OCI-LY1 (cell line): ENCODE measurements around the gene VGLL4.
A peak's percentile ranks its signal among the peaks of the same experiment; 100 is the strongest.
"Not testable (repeated sequence)": the region's sequence is repeated elsewhere in the genome, so short reads cannot be mapped to it uniquely, and the experiment has no call there.

Experiments used
- H2AFZ ChIP-seq: fragments of 200-600 bp; sonication (generic), shearing (Covaris generic); 2 replicates; pipeline ENCODE4 v1.6.0; 2014; ENCODE audit warnings: antibody characterized with exemption, mild to moderate bottlenecking, low read length
- H3F3A ChIP-seq: fragments of 200-600 bp; sonication (generic), shearing (Covaris generic); 2 replicates; pipeline ENCODE4 v1.6.0; 2014; ENCODE audit warnings: mild to moderate bottlenecking, antibody characterized with exemption, low read length, moderate library complexity; ENCODE audit not compliant: insufficient read depth
- H3K27ac ChIP-seq: fragments of 200-600 bp; sonication (generic); 2 replicates; pipeline ENCODE4 v1.5.1; 2014; ENCODE audit warnings: low read length, mixed run types, mild to moderate bottlenecking, low read depth; ENCODE audit not compliant: poor library complexity, severe bottlenecking
- H3K27me3 ChIP-seq: fragments of 200-600 bp; sonication (generic); 2 replicates; pipeline ENCODE4 v1.6.0; 2014; ENCODE audit warnings: antibody characterized with exemption, mild to moderate bottlenecking, low read length, moderate library complexity; ENCODE audit not compliant: insufficient read depth
- H3K36me3 ChIP-seq: fragments of 200-600 bp; sonication (generic); 2 replicates; pipeline ENCODE4 v1.6.1; 2014; ENCODE audit warnings: mild to moderate bottlenecking, antibody characterized with exemption, low read length, moderate library complexity, mixed read lengths; ENCODE audit not compliant: insufficient read depth
- H3K4me1 ChIP-seq: fragments of 200-600 bp; sonication (generic); 2 replicates; pipeline ENCODE4 v1.5.1; 2014; ENCODE audit warnings: mild to moderate bottlenecking, low read length, moderate library complexity; ENCODE audit not compliant: insufficient read depth, severe bottlenecking
- H3K4me2 ChIP-seq: fragments of 200-600 bp; sonication (generic), shearing (Covaris generic); 2 replicates; pipeline ENCODE4 v1.6.1; 2014; ENCODE audit warnings: low read length
- H3K4me3 ChIP-seq: fragments of 200-600 bp; sonication (generic); 2 replicates; pipeline ENCODE4 v1.5.1; 2014; ENCODE audit warnings: low read length, low read depth, mild to moderate bottlenecking, mixed read lengths; ENCODE audit not compliant: poor library complexity, severe bottlenecking
- H3K79me2 ChIP-seq: fragments of 200-600 bp; shearing (Covaris generic); 2 replicates; pipeline ENCODE4 v1.6.1; 2016; ENCODE audit warnings: mixed run types, low read length, mixed read lengths; ENCODE audit not compliant: insufficient read depth
- H3K9ac ChIP-seq: fragments of 200-600 bp; sonication (generic), shearing (Covaris generic); 2 replicates; pipeline ENCODE4 v1.6.1; 2014; ENCODE audit warnings: mild to moderate bottlenecking, low read length, mixed read lengths
- H3K9me2 ChIP-seq: fragments of 200-600 bp; sonication (generic), shearing (Covaris generic); 2 replicates; pipeline ENCODE4 v1.6.1; 2014; ENCODE audit warnings: low read depth, mild to moderate bottlenecking, low read length, mixed read lengths
- H3K9me3 ChIP-seq: fragments of 200-600 bp; shearing (Covaris generic); 2 replicates; pipeline ENCODE4 v1.6.1; 2014; ENCODE audit warnings: low read length, mixed read lengths
- H4K20me1 ChIP-seq: fragments of 200-600 bp; sonication (generic), shearing (Covaris generic); 2 replicates; pipeline ENCODE4 v1.6.0; 2016; ENCODE audit warnings: mild to moderate bottlenecking, low read length; ENCODE audit not compliant: insufficient read depth
- CTCF ChIP-seq: fragments of 200-600 bp; sonication (generic), shearing (Covaris generic); IDR thresholded peaks from 2 replicates; pipeline ENCODE4 v1.5.1; 2017; ENCODE audit warnings: mild to moderate bottlenecking, antibody characterized with exemption, low read length, moderate library complexity, mixed read lengths
- EZH2 ChIP-seq: fragments of 200-600 bp; sonication (generic), shearing (Covaris generic); IDR thresholded peaks from 2 replicates; pipeline ENCODE4 v1.8.0; 2017; ENCODE audit warnings: borderline replicate concordance, mixed run types, mild to moderate bottlenecking, antibody characterized with exemption, low read length, moderate library complexity, mixed read lengths

VGLL4 gene

GRCh38 chr3:11576453-11576852, 67.3 kb downstream of the VGLL4 start:
- Histone ChIP-seq H3K36me3 (peaks cover 47% of the 10 kb centered on the region), H3K27me3 (no peaks in the 10 kb centered on the region), H3K9me3 (no peaks in the 10 kb centered on the region), H3K27ac (peak overlapping the region; percentile 70), H3K4me2 (peak overlapping the region; percentile 31; the same call in 1 of the 2 replicates), H3K4me1 (peaks cover 38% of the 10 kb centered on the region), H3K9ac (peak overlapping the region; percentile 20; the same call in 1 of the 2 replicates), H2AFZ (no peak overlapping the region), H3F3A (no peaks in the 10 kb centered on the region), H3K79me2 (peaks cover 42% of the 10 kb centered on the region), H4K20me1 (no peaks in the 10 kb centered on the region), H3K9me2 (no peaks in the 10 kb centered on the region), H3K4me3 (no peak overlapping the region)
- TF ChIP-seq EZH2 (no peak), CTCF (no peak)

GRCh38 chr3:11575677-11576076, 68.0 kb downstream of the VGLL4 start:
- peak overlapping the region; percentile 31; the same call in 1 of the 2 replicates for H3K4me2 ChIP-seq
- no peaks in the 10 kb centered on the region for H3K9me3 ChIP-seq
- no peaks in the 10 kb centered on the region for H3K27me3 ChIP-seq
- peaks cover 45% of the 10 kb centered on the region for H3K36me3 ChIP-seq
- no peaks in the 10 kb centered on the region for H4K20me1 ChIP-seq
- H3K79me2 ChIP-seq: peaks cover 34% of the 10 kb centered on the region
- no peaks in the 10 kb centered on the region for H3K9me2 ChIP-seq
- H2AFZ ChIP-seq: no peak overlapping the region
- no peak overlapping the region for H3K4me3 ChIP-seq
- H3K27ac ChIP-seq: peak overlapping the region; percentile 70
- no peaks in the 10 kb centered on the region for H3F3A ChIP-seq
- no peak for TF ChIP-seq EZH2
- TF ChIP-seq CTCF: no peak
- H3K4me1 ChIP-seq: peaks cover 30% of the 10 kb centered on the region
- H3K9ac ChIP-seq: no peak overlapping the region

- H3F3A ChIP-seq: no peaks in the 10 kb centered on the region
- H3K9me3 ChIP-seq: no peaks in the 10 kb centered on the region
- no peaks in the 10 kb centered on the region for H3K27me3 ChIP-seq
- peaks cover 39% of the 10 kb centered on the region for H3K36me3 ChIP-seq
- no peak overlapping the region for H3K4me3 ChIP-seq
- H4K20me1 ChIP-seq: no peaks in the 10 kb centered on the region
- H3K79me2 ChIP-seq: peaks cover 28% of the 10 kb centered on the region
- H3K27ac ChIP-seq: no peak overlapping the region
- no peak overlapping the region for H3K9ac ChIP-seq
- H3K4me2 ChIP-seq: no peak overlapping the region
- peaks cover 27% of the 10 kb centered on the region for H3K4me1 ChIP-seq
- TF ChIP-seq EZH2 (no peak), CTCF (no peak)
- no peaks in the 10 kb centered on the region for H3K9me2 ChIP-seq
- no peak overlapping the region for H2AFZ ChIP-seq
Observed at GRCh38 chr3:11574981-11575669, 68.6 kb downstream of the VGLL4 start.

- not testable (repeated sequence) for H3K27ac ChIP-seq, H3K27me3 ChIP-seq, H3K9me2 ChIP-seq, H3K9me3 ChIP-seq, H2AFZ ChIP-seq, H3K4me2 ChIP-seq, H3K4me3 ChIP-seq, H4K20me1 ChIP-seq, H3F3A ChIP-seq, H3K9ac ChIP-seq, H3K79me2 ChIP-seq
- Histone ChIP-seq H3K36me3 (peaks cover 48% of the 10 kb centered on the region; the same call in 1 of the 2 replicates), H3K4me1 (peaks cover 20% of the 10 kb centered on the region)
Observed at GRCh38 chr3:11572660-11573059, 71.1 kb downstream of the VGLL4 start.
